ENCODE results near the gene SLC49A3.
"Not testable (repeated sequence)": the region's sequence is repeated elsewhere in the genome, so short reads cannot be mapped to it uniquely, and the experiment has no call there.

SLC49A3 gene

GRCh38 chr4:675980-676870 is 12.7 kb downstream of the SLC49A3 start:
- H3K4me3 ChIP-seq (ENCODE audit: low read depth, low read length) = no peak overlapping the region
- no peak for TF ChIP-seq CTCF (IDR thresholded peaks at IDR 0.05; ENCODE audit: low read depth, low read length)

- TF ChIP-seq CTCF (IDR thresholded peaks at IDR 0.05; ENCODE audit: low read depth, low read length) = no peak
- peak overlapping the region; percentile 93 for H3K4me3 ChIP-seq (ENCODE audit: low read depth, low read length)
Measured at GRCh38 chr4:675036-675882, 13.7 kb downstream of the SLC49A3 start.

- peak; percentile 91 for TF ChIP-seq CTCF (IDR thresholded peaks at IDR 0.05; ENCODE audit: low read depth, low read length)
- peak within 1 kb of the TSS; percentile 93 for H3K4me3 ChIP-seq (ENCODE audit: low read depth, low read length)
Measured at GRCh38 chr4:674172-675035, 14.5 kb downstream of the SLC49A3 start, which contains the start of the genes ATP5ME and MYL5. ATP5ME (minus strand) TSS chr4:674276; CDS start chr4:674247, 29 bp downstream. MYL5 (plus strand) TSS chr4:674542; CDS start chr4:678027, 3,485 bp downstream.

- H3K4me3 ChIP-seq (ENCODE audit: low read depth, low read length) = peak overlapping the region; percentile 93
- no peak for TF ChIP-seq CTCF (IDR thresholded peaks at IDR 0.05; ENCODE audit: low read depth, low read length)
Measured at GRCh38 chr4:673349-674091, 15.4 kb downstream of the SLC49A3 start.

GRCh38 chr4:671769-672168 is 17.2 kb downstream of the SLC49A3 start:
- TF ChIP-seq CTCF (IDR thresholded peaks at IDR 0.05; ENCODE audit: low read depth, low read length) = no peak
- no peak overlapping the region for H3K4me3 ChIP-seq (ENCODE audit: low read depth, low read length)

- H3K4me3 ChIP-seq (ENCODE audit: low read depth, low read length) = not testable (repeated sequence)
Measured at GRCh38 chr4:669806-670559, 19.0 kb downstream of the SLC49A3 start.

GRCh38 chr4:668219-668618 is 20.7 kb downstream of the SLC49A3 start:
- H3K4me3 ChIP-seq (ENCODE audit: low read depth, low read length) = not testable (repeated sequence)

All from WI38 (cell line).